HG03571 (cell line): Measurements from ENCODE around the gene AGTR1.
A peak's percentile ranks its signal among the peaks of the same experiment; 100 is the strongest.
"Not testable (repeated sequence)": the region's sequence is repeated elsewhere in the genome, so short reads cannot be mapped to it uniquely, and the experiment has no call there.

ENCODE experiments used
- ATAC-seq: cut with Tn5 transposase; IDR thresholded peaks from one replicate; pipeline ENCODE4 v1.9.1; 2021; ENCODE audit not compliant: unreplicated experiment

AGTR1 gene

DNA sequence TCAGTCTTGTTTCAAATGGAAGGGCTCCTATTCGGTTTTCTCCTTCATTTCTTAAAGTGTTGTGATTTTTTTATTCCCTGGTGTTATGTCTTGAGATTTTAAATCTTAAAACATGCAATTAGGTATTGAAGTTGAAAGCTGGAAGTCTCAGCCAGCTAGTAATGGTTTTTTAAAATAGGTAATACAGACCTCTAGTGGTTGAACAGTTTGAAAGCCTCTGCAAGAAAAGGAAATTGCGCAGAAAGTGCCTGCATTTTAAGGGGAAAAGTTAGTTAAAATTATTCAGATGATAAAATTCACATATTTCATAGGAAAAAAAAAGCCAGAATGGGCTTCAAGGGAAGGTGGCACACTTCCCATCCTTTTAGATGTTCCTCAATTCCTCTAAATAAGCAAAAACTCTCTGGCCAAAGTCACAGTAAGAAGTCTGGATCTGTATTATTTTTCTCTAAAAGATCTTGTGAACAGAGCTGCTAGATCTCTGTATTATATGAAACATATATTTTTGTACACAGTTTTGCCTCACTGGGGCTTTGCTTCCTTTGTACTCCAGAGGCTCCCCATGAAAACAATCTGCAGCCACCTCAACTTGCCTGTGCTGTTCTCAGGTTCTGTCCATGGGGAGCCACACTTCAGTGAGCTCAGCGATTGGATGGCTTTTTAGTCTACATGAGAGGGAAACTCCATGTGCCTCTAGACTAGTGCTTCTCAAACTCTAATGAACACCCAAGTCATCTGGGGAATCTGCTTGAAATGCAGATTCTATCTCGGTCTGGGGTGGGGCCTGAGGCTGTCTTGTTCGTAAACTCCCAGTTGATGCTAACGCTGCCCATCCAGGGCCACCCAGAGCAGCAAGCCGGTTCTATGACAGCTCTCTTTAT lies 21.5 kb downstream of the AGTR1 start:
- ATAC-seq = no peak

DNA sequence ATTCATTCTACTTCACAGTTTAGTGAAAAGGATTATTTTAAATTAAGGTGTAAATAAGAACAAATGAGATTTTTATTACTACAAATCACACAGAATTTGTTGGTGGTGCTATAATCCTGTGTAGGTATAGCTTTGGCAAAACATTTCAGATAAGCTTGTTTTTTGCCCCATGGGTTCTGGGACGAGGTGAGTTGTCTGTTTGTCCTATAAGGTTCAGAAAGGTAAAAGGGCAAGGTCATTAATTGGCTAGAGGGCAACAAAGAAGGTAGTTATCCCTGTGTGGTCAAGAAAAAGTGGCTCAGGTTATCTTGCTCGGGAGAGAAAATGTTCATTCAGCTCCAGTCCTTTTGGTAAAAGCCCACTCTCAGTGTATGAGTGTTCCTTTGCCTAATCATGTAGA lies 23.2 kb downstream of the AGTR1 start:
- ATAC-seq = no peak

DNA sequence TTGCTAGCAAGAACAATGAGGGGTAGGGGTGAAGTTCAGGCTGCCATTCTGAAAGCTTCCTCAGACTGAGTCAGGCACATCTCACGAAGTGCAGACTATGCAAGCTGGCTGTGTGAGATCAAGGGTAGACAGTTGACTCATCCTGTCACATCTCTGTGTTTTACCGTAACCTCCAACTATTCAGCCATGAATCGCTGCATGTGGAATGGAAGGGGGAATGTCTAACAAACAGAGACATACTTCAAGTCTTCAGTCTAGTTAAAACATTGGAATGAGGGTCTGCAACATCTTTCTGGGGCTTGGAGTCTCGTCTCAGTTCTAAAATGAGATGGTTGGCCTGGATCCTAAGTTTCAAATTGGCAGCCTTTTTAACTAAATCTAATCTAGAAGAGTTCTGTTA lies 25.9 kb downstream of the AGTR1 start:
- ATAC-seq = no peak

DNA sequence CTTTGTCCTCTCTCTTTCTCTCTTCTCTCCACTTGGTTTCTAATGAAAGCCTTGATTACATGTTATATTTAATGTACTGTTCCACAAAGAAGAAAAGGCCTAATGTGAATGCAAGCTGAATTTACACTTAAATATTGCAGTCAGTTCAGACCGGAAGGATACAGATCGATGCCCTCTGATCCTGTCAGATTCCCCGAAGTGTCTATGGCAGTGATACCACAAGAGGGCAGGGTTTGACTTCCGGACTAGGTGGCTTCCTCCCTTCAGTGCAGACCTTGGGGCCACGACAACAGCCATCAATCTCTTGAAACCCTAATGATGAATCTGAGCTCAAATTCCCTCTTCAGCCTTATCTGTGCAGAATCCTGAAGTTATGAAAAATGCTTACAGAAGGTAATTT lies 29.5 kb downstream of the AGTR1 start:
- ATAC-seq = peak; percentile 77

DNA sequence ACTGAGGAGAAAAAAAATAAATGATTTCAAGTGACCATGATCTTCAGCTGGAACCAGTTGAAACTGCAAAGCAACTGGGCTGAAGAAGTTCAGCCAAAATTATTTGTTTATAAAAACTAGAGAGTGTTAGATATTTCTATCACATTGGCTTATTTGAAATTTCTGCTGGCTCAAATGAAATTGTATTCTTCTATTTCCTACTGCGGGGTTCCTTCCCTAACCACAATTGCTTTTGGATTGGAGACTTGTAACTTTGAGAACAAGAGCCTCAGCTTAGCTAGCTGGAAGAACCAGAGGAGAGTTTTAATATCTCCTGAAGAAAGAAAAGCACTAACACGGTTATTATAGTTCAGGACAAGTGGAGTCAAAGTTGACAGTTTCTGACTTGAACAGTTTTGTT lies 31.1 kb downstream of the AGTR1 start:
- no peak for ATAC-seq

DNA sequence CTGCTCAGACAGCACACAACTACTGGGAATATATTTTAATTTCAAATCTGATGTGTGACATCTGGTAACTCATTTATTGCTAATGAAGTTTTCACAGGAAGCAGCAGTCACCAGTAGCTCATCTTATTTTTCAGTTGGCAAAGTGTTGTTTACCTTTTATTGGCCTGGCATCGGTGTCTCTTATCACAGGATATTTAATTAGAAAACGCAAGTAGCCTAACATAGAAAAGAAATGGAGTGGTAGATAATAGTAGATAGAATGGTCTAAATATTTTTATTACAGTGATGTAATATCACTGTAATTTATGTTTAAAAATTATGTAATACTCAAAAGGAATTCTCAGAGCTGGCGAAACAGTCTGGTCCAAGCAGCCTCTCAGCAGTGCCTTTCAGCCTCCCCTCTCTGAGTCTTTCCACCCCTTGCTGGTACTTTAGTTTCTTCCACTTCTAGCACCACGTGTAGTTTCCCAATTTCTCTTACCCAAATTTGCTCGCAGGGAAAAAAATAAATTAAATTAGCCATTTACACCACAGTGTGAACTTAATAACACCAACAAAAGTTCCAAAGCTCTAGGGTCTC lies 31.9 kb downstream of the AGTR1 start:
- no peak for ATAC-seq

DNA sequence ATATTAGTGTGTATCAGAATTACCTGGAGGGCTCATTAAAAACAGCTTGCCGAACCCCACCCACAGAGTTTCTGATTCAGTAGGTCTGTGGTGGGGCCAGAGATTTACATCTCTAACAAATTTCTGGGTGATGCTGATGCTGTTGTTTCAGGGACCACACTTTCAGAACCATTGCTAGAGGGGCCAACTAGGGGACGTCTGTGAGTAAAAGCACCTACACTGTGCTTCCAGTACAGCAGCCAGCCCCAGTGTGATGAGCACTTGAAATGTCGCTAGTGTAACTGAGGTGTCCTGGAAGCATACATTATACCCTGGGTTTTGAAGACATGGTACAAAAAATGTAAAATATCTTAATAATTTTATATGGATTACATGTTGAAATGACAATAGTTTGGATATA lies 33.0 kb downstream of the AGTR1 start:
- ATAC-seq = no peak

DNA sequence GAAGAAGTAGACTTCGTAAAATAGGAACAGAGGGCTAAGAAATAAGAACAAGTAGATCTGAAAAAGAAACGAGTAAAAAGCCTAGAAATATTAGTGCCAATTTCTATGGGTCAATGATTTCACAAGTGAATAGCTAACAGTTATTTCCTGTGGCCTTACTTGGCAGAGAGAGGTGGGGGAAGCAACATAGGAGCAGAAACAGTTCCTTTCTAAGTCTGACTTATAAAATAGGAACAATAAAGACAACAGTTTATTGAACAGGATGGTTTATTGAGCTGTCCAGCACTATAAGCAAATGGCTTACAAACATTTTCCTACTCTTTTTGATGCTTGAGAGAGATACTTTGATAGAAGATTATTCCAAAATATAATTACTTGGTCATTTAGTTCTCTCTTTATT lies 37.9 kb downstream of the AGTR1 start:
- ATAC-seq = no peak

DNA sequence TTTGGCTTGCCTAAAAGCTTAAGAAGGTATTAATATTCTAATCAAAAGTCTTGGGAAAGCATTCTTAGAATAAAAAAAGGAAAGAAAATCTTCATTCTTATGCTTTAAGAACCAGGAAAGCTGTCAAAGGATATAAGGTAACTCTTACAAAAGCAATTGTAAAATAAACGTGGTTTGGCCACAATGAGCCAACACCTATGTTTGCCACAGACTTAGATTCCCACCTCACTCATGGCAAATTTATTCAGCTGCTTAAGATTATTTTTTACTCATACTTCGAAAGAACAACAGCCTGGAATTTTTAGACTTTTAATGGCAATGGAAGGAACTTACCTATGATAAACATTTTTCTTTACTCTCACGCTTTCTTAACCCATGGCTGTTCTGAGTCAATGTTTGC lies 38.4 kb downstream of the AGTR1 start:
- no peak for ATAC-seq

DNA sequence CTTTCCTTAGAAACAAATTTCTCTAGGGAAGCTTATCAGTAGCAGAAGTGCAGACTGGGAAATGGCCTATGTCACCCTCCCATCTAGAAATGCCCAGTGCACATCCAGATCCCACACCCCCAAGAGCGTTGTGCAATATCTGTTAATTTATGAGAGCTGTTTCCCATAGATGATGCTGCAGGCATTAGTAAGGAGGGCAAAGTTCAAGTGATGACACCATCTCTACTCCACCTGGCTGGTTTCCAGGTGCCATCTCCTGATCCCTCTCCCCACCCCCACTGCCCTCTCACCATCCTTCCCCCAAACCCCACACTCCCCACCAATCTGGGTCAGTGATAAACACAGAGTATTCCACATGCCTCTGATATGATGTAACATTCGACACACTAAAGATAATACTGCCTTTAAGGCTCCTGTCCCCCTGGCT lies 39.4 kb downstream of the AGTR1 start:
- ATAC-seq = no peak

DNA sequence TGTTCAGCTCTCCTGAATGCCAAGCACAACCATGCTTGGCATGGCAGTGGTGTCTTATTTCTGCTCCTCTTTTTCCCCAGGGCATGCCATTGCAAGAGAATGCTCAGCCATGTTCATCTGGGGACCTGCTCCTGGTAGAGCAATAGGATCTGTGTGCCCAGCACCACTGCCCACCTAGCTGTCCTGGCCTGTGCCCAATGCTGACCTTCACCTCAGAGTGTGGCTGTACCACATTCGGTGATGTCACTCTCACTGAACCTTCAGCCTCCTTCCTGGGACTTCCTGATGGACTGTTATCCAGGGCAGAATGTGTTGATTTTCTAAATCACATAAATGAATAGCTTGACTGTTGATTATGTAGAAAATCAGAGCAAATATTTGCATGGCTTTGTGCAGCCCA lies 42.0 kb downstream of the AGTR1 start:
- ATAC-seq = no peak

DNA sequence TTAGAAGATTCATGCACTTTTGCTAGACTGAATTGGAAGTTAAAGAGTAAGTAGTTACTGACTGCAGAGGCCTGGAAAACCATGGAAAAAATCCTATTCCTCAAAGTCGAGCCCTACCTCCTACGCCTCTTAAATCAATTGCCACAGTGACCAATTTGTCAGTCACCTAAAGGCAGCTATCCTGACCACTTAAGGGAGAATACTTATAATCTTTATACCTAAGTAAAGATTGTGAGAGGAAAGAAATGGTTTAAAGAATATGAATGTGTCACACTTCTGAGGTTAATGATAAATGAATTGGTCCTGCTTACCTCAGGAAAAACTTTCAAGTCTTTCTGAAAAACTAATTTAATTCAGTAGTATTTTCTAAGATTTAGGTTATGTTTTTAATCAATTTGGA lies 42.6 kb downstream of the AGTR1 start:
- ATAC-seq = no peak

DNA sequence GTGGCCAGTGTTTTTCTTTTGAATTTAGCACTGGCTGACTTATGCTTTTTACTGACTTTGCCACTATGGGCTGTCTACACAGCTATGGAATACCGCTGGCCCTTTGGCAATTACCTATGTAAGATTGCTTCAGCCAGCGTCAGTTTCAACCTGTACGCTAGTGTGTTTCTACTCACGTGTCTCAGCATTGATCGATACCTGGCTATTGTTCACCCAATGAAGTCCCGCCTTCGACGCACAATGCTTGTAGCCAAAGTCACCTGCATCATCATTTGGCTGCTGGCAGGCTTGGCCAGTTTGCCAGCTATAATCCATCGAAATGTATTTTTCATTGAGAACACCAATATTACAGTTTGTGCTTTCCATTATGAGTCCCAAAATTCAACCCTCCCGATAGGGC lies 43.5 kb downstream of the AGTR1 start:
- no peak for ATAC-seq

DNA sequence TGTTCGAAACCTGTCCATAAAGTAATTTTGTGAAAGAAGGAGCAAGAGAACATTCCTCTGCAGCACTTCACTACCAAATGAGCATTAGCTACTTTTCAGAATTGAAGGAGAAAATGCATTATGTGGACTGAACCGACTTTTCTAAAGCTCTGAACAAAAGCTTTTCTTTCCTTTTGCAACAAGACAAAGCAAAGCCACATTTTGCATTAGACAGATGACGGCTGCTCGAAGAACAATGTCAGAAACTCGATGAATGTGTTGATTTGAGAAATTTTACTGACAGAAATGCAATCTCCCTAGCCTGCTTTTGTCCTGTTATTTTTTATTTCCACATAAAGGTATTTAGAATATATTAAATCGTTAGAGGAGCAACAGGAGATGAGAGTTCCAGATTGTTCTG lies 44.4 kb downstream of the AGTR1 start:
- ATAC-seq = no peak

DNA sequence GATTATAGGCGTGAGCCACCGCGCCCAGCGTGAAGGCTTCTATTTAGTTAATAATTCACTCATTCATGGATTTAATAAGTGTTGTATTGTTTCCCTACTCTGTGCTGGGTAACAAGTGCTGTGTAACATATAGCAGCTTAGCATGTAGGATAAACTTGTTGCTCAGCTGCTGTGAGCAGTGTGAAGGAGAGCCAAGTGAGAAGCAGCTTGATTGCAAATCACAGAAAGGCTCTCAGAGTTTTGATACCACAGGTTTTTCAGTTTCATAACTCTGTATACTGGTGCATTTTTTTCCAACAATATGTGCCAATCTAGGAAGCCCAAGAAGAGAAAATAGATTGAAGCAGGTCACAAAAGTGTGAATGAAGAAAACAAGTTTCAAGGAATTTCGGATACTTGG lies 48.4 kb downstream of the AGTR1 start:
- no peak for ATAC-seq

DNA sequence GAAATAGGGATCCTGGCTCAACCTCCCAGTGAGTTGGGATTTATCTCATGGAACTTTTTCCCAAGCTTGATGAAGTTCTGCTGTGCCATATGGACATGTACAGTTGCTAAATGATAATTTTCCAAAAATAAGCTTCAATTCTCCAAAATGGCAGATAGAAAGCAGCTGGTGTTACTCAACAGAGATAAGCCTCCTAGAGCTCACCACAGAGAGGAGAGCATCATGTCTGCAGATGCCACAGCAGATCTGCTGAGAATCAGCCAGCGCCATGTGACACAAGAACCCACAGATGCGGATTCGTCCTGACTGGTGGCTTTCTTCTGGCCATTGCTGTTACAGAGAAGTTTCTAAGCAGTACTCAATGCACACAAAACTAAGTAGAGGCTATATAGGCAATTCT lies 50.6 kb downstream of the AGTR1 start:
- no peak for ATAC-seq

DNA sequence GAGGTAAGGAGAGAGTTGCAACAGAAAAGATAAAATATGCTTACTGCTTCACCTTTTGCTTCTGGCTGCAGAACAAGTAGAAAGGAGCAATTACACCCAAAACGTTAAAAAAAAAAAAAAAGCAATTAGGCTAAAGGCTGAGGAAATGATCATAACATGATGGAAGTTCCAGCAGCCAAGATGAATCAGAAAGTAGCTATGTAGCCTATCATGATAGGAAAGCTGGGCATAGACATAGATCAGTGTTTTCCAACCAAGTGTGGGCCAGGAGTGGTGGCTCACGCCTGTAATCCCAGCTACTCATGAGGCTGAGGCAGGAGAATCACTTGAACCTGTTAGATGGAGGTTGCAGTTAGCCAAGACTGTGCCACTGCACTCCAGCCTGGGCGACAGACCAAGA lies 52.6 kb downstream of the AGTR1 start:
- ATAC-seq = no peak

DNA sequence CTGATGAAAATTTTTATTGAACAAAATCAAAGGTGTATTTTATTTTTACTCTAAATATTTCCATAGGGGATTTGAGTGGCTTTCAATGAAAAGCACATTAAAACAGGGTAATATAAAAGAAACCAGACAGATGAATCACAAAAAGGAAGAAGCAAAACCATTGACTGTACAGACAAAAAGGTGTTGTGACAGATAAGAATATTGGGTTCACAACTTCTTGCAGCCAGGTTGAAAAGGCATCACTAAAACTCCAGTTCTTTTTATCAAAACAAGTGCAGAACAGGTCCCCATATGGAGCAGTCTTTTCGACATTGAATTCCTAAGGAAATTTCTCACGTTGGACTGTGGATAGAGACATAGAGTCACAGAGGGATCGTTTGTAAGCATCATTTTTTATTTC lies 53.8 kb downstream of the AGTR1 start:
- no peak for ATAC-seq

DNA sequence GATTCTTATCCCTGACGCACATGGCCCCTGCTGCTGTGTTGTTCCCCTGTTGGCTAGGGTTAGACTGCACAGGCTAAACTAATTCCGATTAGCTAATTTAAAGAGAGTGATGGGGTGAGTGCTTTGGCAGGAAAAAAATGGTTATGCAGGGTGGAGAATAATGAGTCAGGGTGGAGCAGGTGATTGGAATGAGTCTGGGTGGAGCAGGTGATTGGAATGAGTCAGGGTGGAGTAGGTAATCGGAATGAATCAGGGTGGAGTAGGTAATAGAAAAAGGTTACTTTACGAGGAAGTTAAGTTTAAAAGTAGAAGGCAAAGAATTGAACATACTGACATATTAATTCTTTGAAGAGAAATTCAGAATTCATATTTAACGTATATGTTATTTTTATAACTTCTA lies 55.7 kb downstream of the AGTR1 start:
- ATAC-seq = not testable (repeated sequence)

DNA sequence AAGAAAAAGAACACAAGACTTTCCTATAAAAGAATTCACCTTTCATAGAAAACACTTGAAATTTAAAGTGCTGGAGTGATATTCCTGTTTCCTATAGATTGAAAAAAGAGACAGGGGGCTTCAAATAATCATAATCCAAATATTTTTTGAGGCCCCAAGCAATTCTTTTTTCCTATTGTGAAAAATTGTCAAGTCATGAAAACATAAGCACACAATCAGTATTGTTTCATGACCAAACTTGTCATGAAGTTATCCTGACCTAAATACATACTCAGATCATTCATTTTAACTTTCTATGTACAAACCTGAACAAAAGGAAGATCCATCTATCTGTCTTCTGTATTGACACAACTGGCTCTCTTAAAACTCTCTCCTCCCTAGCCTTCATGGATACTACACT lies 57.9 kb downstream of the AGTR1 start:
- ATAC-seq = no peak

DNA sequence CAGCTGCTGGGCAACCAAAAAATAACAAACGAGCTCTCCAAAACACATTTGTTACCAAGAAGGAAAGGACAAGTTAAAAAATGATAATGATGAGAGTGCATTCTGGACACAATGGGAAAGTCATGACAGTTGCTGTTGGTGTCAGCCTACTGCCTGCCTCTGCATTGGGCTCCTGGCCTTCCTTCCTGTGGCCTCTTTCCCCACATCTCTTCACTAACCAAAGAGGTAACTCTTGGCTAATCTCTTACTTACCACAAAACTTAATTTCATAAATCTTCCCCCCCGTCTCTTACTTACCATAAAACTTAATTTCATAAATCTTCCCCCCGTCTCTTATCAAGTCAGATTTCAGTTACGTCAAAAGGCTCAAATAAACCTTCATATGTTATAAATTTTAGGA lies 58.6 kb downstream of the AGTR1 start:
- no peak for ATAC-seq

DNA sequence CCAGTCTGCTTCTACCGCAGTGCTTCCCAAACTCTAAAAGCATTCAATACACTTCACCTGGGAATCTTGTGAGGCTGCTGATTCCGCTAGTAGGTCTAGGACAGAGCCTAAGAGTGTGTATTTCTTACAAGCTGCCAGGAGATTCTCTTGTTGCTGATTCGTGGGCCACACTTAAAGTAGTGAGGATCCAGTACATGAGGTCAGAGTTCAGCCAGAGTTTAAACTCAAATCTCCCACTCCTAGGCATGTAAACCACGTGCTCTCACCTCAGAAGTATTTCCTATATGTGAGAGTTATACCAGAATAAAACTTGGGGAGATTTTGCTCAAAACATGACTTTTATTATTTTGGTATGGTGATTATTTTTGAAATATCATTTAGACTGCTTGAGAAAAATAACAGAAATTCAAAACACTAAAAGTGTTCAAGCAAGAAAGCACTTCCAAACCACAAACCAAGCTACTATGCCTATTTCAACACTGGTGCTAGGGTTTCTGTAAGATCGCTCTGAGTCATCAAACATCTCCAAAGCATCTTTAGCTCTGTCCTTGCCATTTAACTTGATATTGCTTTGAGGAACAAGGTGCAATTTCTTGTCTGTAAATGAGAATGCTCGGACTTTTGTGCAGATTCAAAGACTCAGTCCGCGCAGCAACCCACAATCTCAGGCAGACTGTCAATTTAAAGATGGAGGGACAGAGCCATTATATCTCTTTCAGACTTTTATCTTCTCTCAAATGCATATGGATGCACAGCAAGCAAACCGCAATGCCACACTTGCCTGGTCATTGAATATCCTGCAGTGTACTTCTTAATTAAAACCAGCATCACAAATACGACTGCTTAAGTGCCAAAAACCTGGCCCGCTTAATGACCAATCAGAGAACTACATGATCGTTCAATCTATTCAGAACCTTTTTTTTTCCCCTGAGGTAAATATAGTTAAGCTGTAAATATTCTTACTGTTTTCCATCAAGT lies 59.8 kb downstream of the AGTR1 start:
- ATAC-seq = no peak
